Endothelial cell of umbilical vein (primary cell): ENCODE measurements around the gene TAPBP. TPM values are rescaled to one million over a fixed set of nuclear protein-coding genes. Genes with fewer than 3 reads are reported as not detected.

ENCODE experiments used
- BruUV-seq: library from RNA; stranded (reverse); fragments of 400-500 nt; replicated peaks from 2 replicates; lab custom pipeline; 2021; lab: Mats Ljungman, UMichigan
- CTCF ChIA-PET: fragments of 300-600, 350-600 bp; sonication (Branson Sonifier 250); formaldehyde crosslinking; loops from one replicate; lab custom pipeline; 2021; ENCODE audit warnings: antibody characterized with exemption, inconsistent platforms; lab: Charles Lee
- POLR2A ChIA-PET: fragments of 300-600, 350-600 bp; sonication (Branson Sonifier 250); formaldehyde crosslinking; loops from one replicate; lab custom pipeline; 2021; ENCODE audit warnings: antibody characterized with exemption, inconsistent platforms; lab: Charles Lee
- DNase-seq: peaks from one replicate; pipeline ENCODE4 v3.0.0-alpha.2; 2011; ENCODE audit warnings: low read depth, low spot score
- FAIRE-seq: peaks from 2 replicates; lab custom pipeline; 2011; peaks lifted over from hg19 to GRCh38; lab: Jason Lieb, UNC
- H2AFZ ChIP-seq: 2 replicates; pipeline ENCODE4 v1.6.0; 2012; ENCODE audit warnings: low read depth, low read length, control low read depth, inconsistent platforms
- H3K27ac ChIP-seq: 2 replicates; pipeline ENCODE4 v1.5.1; 2011; ENCODE audit warnings: low read depth, mild to moderate bottlenecking, control low read depth, low read length, moderate library complexity; ENCODE audit not compliant: insufficient read depth
- H3K27me3 ChIP-seq, 2 experiments: 2 replicates each; pipeline versions ENCODE4 v1.6.0 to v1.6.1; 2011; ENCODE audit warnings: low read length in 2 of 2, mixed read lengths in 1 of 2; ENCODE audit not compliant: control insufficient read depth in 2 of 2, insufficient read depth in 2 of 2
- H3K36me3 ChIP-seq, 2 experiments: 2 replicates in 1 of 2; 3 replicates in 1 of 2; pipeline ENCODE4 v1.5.1; 2011; ENCODE audit warnings: low read length in 2 of 2, mild to moderate bottlenecking in 1 of 2, moderate library complexity in 1 of 2; ENCODE audit not compliant: control insufficient read depth in 2 of 2, insufficient read depth in 2 of 2; ENCODE audit errors: extremely low read depth in 1 of 2
- H3K4me1 ChIP-seq: 3 replicates; pipeline ENCODE4 v1.5.1; 2011; ENCODE audit warnings: mild to moderate bottlenecking, low read length; ENCODE audit not compliant: control insufficient read depth, insufficient read depth; ENCODE audit errors: extremely low read depth
- H3K4me2 ChIP-seq: 2 replicates; pipeline ENCODE4 v1.6.1; 2011; ENCODE audit warnings: low read length, control low read depth, mixed read lengths; ENCODE audit not compliant: insufficient read depth
- H3K4me3 ChIP-seq, 3 experiments: fragments of 200-600 bp in 1 of 3; sonication (generic), shearing (Covaris generic) in 1 of 3; replicated peaks in 1 of 3; 2 replicates each; pipeline ENCODE4 v1.5.1; 2011 to 2016; ENCODE audit warnings: control low read depth in 3 of 3, low read length in 3 of 3, mild to moderate bottlenecking in 2 of 3, inconsistent platforms in 1 of 3, low read depth in 1 of 3, moderate library complexity in 1 of 3; ENCODE audit not compliant: insufficient read depth in 1 of 3
- H3K79me2 ChIP-seq: 2 replicates; pipeline ENCODE4 v1.6.0; 2012; ENCODE audit warnings: low read length, inconsistent platforms; ENCODE audit not compliant: control insufficient read depth, insufficient read depth
- H3K9ac ChIP-seq: replicated peaks from 2 replicates; pipeline ENCODE3; 2011; ENCODE audit warnings: low read length, control low read depth; ENCODE audit not compliant: insufficient read depth; ENCODE audit errors: extremely low read depth
- H3K9me1 ChIP-seq: replicated peaks from 3 replicates; pipeline ENCODE4 v1.6.0; 2011; ENCODE audit warnings: mild to moderate bottlenecking, low read length; ENCODE audit not compliant: control insufficient read depth, insufficient read depth; ENCODE audit errors: extremely low read depth
- H3K9me3 ChIP-seq: replicated peaks from 2 replicates; pipeline ENCODE4 v1.5.1; 2012; ENCODE audit warnings: low read length, inconsistent platforms; ENCODE audit not compliant: control insufficient read depth, insufficient read depth
- H4K20me1 ChIP-seq: replicated peaks from 2 replicates; pipeline ENCODE3; 2011; ENCODE audit warnings: mild to moderate bottlenecking, low read length; ENCODE audit not compliant: control insufficient read depth, insufficient read depth; ENCODE audit errors: extremely low read depth
- CTCF ChIP-seq, 2 donors: IDR thresholded peaks; 1 replicate in 1 of 2; 2 replicates in 1 of 2; pipeline ENCODE4 v1.5.1; 2011; ENCODE audit warnings: low read length in 2 of 2, mild to moderate bottlenecking in 2 of 2, moderate library complexity in 2 of 2, control low read depth in 1 of 2, inconsistent platforms in 1 of 2, low read depth in 1 of 2; ENCODE audit not compliant: insufficient read depth in 1 of 2; ENCODE audit errors: extremely low read depth in 1 of 2
- EZH2 ChIP-seq: IDR thresholded peaks from 2 replicates; pipeline ENCODE4 v1.6.1; 2012; ENCODE audit warnings: borderline replicate concordance, low read depth, mild to moderate bottlenecking, moderate library complexity, low read length, inconsistent platforms; ENCODE audit not compliant: severe bottlenecking
- FOS ChIP-seq: IDR thresholded peaks from 2 replicates; pipeline ENCODE4 v1.6.1; 2011; ENCODE audit warnings: mild to moderate bottlenecking, low read length, moderate library complexity, borderline replicate concordance; ENCODE audit not compliant: insufficient read depth
- GATA2 ChIP-seq: IDR thresholded peaks from 2 replicates; pipeline ENCODE4 v1.7.0; 2011; ENCODE audit warnings: low read depth, mild to moderate bottlenecking, moderate library complexity, mixed read lengths, low read length; ENCODE audit not compliant: insufficient read length, insufficient read depth
- JUN ChIP-seq: IDR thresholded peaks from 2 replicates; pipeline ENCODE4 v1.6.1; 2011; ENCODE audit warnings: borderline replicate concordance, low read depth; ENCODE audit not compliant: insufficient read length, insufficient read depth
- MAX ChIP-seq: IDR thresholded peaks from 2 replicates; pipeline ENCODE4 v1.6.1; 2011; ENCODE audit not compliant: insufficient read depth, insufficient read length
- MYC ChIP-seq: IDR thresholded peaks from one replicate; pipeline ENCODE4 v1.6.1; 2011; ENCODE audit warnings: mild to moderate bottlenecking, low read depth, low read length
- POLR2A ChIP-seq: IDR thresholded peaks from 2 replicates; pipeline ENCODE4 v1.6.1; 2012; ENCODE audit warnings: low read depth, mild to moderate bottlenecking, control low read depth, low read length
- POLR2AphosphoS5 ChIP-seq: IDR thresholded peaks from 2 replicates; pipeline ENCODE4 v1.6.1; 2012; ENCODE audit warnings: low read depth, mild to moderate bottlenecking, control low read depth, low read length, moderate library complexity; ENCODE audit not compliant: insufficient read depth
- dilution Hi-C: fragments of 300-500 bp; cut with MboI; formaldehyde crosslinking; loops from one replicate; pipeline ENCODE4 v1.15.0; 2019; ENCODE audit warnings: low sequenced_read_pairs; ENCODE audit not compliant: extremely low pct_ligation_motif_present
- intact Hi-C: fragments of 100-400 bp; cut with micrococcal nuclease; formaldehyde crosslinking; loops from one replicate; pipeline ENCODE4 v1.10.0; 2022
- polyA plus RNA-seq, 4 experiments: library from polyadenylated mRNA; depleted of rRNA in 3 of 4; stranded (reverse) in 3 of 4; unstranded in 1 of 4; fragments of >200 nt; gene quantifications; 2 replicates each; pipeline versions ENCODE4 v1.2.1 to v1.2.3, GENCODE V29; 2011 to 2012; ENCODE audit warnings: missing spikeins in 1 of 4
- total RNA-seq: library from RNA; stranded (reverse); gene quantifications from 2 replicates; pipeline ENCODE4 v1.2.3, GENCODE V29; 2021

The TAPBP gene
- total and polyA plus RNA-seq, 2 donors (not counting 3 experiments of a cell fraction or from before 2014, with no cell fraction given) = 69.6 to 98.0 TPM

- CTCF ChIA-PET = interaction anchor here (1.1 to 2.1 kb wide), 3 partner anchors 9 to 13 kb away, joined by 3 to 7 read pairs (median 3); partner anchors contain the start of gene B3GALT4
- Histone ChIP-seq H3K4me1 (peaks cover 13% of the 10 kb centered on the region), H4K20me1 (no peaks in the 10 kb centered on the region), H3K9me1 (no peaks in the 10 kb centered on the region), H3K9ac (peak overlapping the region; percentile 65), H3K27me3 (no peaks in the 10 kb centered on the region), H3K79me2 (peaks cover 27% of the 10 kb centered on the region), H3K4me2 (peak overlapping the region; percentile 79), H2AFZ (no peak overlapping the region), H3K9me3 (no peaks in the 10 kb centered on the region), H3K4me3 (no peak overlapping the region), H3K36me3 (peaks cover 14 to 36% of the 10 kb centered on the region in 2 experiments), H3K27ac (no peak overlapping the region)
- no peak for TF ChIP-seq GATA2
- no peak for TF ChIP-seq MAX
- no peak for TF ChIP-seq POLR2AphosphoS5
- no peak for TF ChIP-seq POLR2A
- TF ChIP-seq JUN = no peak
- no peak for TF ChIP-seq FOS
- no peak for TF ChIP-seq MYC
- no peak for TF ChIP-seq CTCF (IDR thresholded peaks at IDR 0.05; ENCODE audit: extremely low read depth in 1 of 2, insufficient read depth in 1 of 2, low read depth in 1 of 2, low read length in 2 of 2)
- no peak for TF ChIP-seq EZH2
- FAIRE-seq = no peak
- DNase-seq = no peak
- no TSS peak for BruUV-seq
- intact Hi-C loops (no loop called here), dilution Hi-C loops (no loop called here)
- POLR2A ChIA-PET = no interaction called here
Measured at GRCh38 chr6:33290459-33290858, 23.4 kb downstream of the TAPBP start.
